Gastroesophageal sphincter (tissue), 4 donors: Measurements from ENCODE around the gene ZBTB7A. TPM values are rescaled to one million over a fixed set of nuclear protein-coding genes. Genes with fewer than 3 reads are reported as not detected.

Experiments used
- ATAC-seq: fragments of 150-250 bp; one replicate; pipeline ENCODE4 v1.9.1; 2016; ENCODE audit warnings: mild to moderate bottlenecking, moderate library complexity
- H3K27ac ChIP-seq, 4 donors: fragments of 200-600 bp; sonication (generic) in 3 of 4; 1 replicate in 3 of 4; 2 replicates in 1 of 4; pipeline ENCODE4 v1.5.1; 2016 to 2019
- H3K27me3 ChIP-seq: fragments of 200-600 bp; sonication (generic); one replicate; pipeline ENCODE4 v1.5.1; 2019
- H3K36me3 ChIP-seq, 2 donors: fragments of 200-600 bp; sonication (generic); one replicate each; pipeline ENCODE4 v1.5.1; 2019; ENCODE audit warnings: control low read depth in 1 of 2
- H3K4me1 ChIP-seq, 3 donors: fragments of 200-600 bp; sonication (generic); 1 replicate in 2 of 3; 2 replicates in 1 of 3; pipeline ENCODE4 v1.5.1; 2016 to 2019; ENCODE audit warnings: control low read depth in 2 of 3
- H3K4me3 ChIP-seq, 2 donors: fragments of 200-600 bp; sonication (generic); one replicate each; pipeline ENCODE4 v1.5.1; 2019; ENCODE audit warnings: mild to moderate bottlenecking in 1 of 2, moderate library complexity in 1 of 2
- H3K9me3 ChIP-seq, 3 donors: fragments of 200-600 bp; sonication (generic); one replicate each; pipeline ENCODE4 v1.5.1; 2017 to 2019; ENCODE audit warnings: control low read depth in 2 of 3
- CTCF ChIP-seq, 4 experiments: fragments of 200-600 bp in 2 of 4; fragments of 450-650 bp in 2 of 4; sonication (generic) in 1 of 4; IDR thresholded peaks; one replicate each; pipeline ENCODE4 v1.5.1; 2017 to 2019; ENCODE audit warnings: antibody characterized with exemption in 4 of 4, mild to moderate bottlenecking in 2 of 4, moderate library complexity in 2 of 4
- EP300 ChIP-seq: sonication (generic); formaldehyde crosslinking; IDR thresholded peaks from one replicate; pipeline ENCODE4 v1.6.1; 2017; ENCODE audit warnings: antibody characterized with exemption, mild to moderate bottlenecking
- POLR2A ChIP-seq, 2 donors: fragments of 450-650 bp; IDR thresholded peaks; one replicate each; pipeline ENCODE4 v1.6.1; 2017; ENCODE audit warnings: antibody characterized with exemption in 2 of 2, mild to moderate bottlenecking in 2 of 2, moderate library complexity in 1 of 2
- POLR2AphosphoS5 ChIP-seq: sonication (generic); formaldehyde crosslinking; IDR thresholded peaks from one replicate; pipeline ENCODE4 v1.6.1; 2017; ENCODE audit warnings: antibody characterized with exemption
- WGBS, 2 donors: methylation state at CpG; one replicate each; pipeline ENCODE4 v1.1.5; 2018; ENCODE audit warnings: low coverage in 1 of 2; 5-methylcytosine and 5-hydroxymethylcytosine counted together
- total RNA-seq, 4 donors: library from RNA; depleted of rRNA; stranded (reverse); fragments of >200 nt; gene quantifications; one replicate each; pipeline ENCODE4 v1.1.0, GENCODE V29; 2016

The ZBTB7A gene
- total RNA-seq, 4 donors from 2014 or later: 65.6 to 122 (median 82.4) TPM

- H3K27ac ChIP-seq: no peak overlapping the region
- no peaks in the 10 kb centered on the region for H3K9me3 ChIP-seq
- H3K36me3 ChIP-seq: no peaks in the 10 kb centered on the region
- peaks cover 0 to 24% (median 5%) of the 10 kb centered on the region in 3 donors for H3K4me1 ChIP-seq
- H3K27me3 ChIP-seq: no peaks in the 10 kb centered on the region
- no peak overlapping the region for H3K4me3 ChIP-seq
- TF ChIP-seq POLR2A (IDR thresholded peaks at IDR 0.05) (no peak), POLR2AphosphoS5 (no peak), EP300 (no peak), CTCF (IDR thresholded peaks at IDR 0.05) (no peak)
- ATAC-seq: no peak
- WGBS, 2 donors: 60% methylated on average over 8 of the region's 12 CpGs
These were observed 2.7 kb upstream of the ZBTB7A start for GRCh38 chr19:4069331-4069959.

- peak overlapping the region; percentile 72 to 98 for H3K4me3 ChIP-seq
- WGBS, 2 donors: 17 to 27% methylated on average over 15 to 21 of the region's 31 CpGs
- ATAC-seq: no peak
- H3K9me3 ChIP-seq: no peaks in the 10 kb centered on the region
- peaks cover 0 to 3% of the 10 kb centered on the region in 2 donors for H3K36me3 ChIP-seq
- TF ChIP-seq EP300 (no peak), CTCF (IDR thresholded peaks at IDR 0.05) (no peak), POLR2A (IDR thresholded peaks at IDR 0.05) (no peak), POLR2AphosphoS5 (no peak)
- H3K4me1 ChIP-seq: peaks cover 0 to 35% (median 9%) of the 10 kb centered on the region in 3 donors
- H3K27ac ChIP-seq: peak overlapping the region; percentile 93 to 98 (median 96)
- H3K27me3 ChIP-seq: no peaks in the 10 kb centered on the region
These were observed 1.6 kb upstream of the ZBTB7A start for GRCh38 chr19:4068047-4068966.

- Histone ChIP-seq H3K27me3 (no peaks in the 10 kb centered on the region), H3K4me3 (peak overlapping the region; percentile 72 to 98), H3K4me1 (peaks cover 0 to 43% (median 17%) of the 10 kb centered on the region in 3 donors), H3K9me3 (no peaks in the 10 kb centered on the region), H3K36me3 (peaks cover 0 to 11% of the 10 kb centered on the region in 2 donors), H3K27ac (peak overlapping the region; percentile 93 to 98 (median 96))
- WGBS, 2 donors: 0% methylated on average over 6 to 18 of the region's 58 CpGs
- TF ChIP-seq POLR2AphosphoS5 (peak; percentile 18), EP300 (no peak), CTCF (IDR thresholded peaks at IDR 0.05) (peak in 1 of 4 experiments; percentile 12), POLR2A (IDR thresholded peaks at IDR 0.05) (peak in 1 of 2 donors; percentile 39)
- ATAC-seq: no peak
These were observed 822 bp upstream of the ZBTB7A start for GRCh38 chr19:4067396-4068046.

GRCh38 chr19:4066176-4066606 lies 508 bp downstream of the ZBTB7A start:
- Histone ChIP-seq H3K27ac (peak overlapping the region; percentile 93 to 98 (median 96)), H3K36me3 (peaks cover 0 to 14% of the 10 kb centered on the region in 2 donors), H3K4me3 (peak overlapping the region; percentile 72 to 98), H3K27me3 (no peaks in the 10 kb centered on the region), H3K9me3 (no peaks in the 10 kb centered on the region), H3K4me1 (peaks cover 0 to 56% (median 30%) of the 10 kb centered on the region in 3 donors)
- ATAC-seq: no peak
- WGBS, 2 donors: no CpG with 5 or more reads among the region's 31 CpGs
- TF ChIP-seq POLR2A (IDR thresholded peaks at IDR 0.05): no peak
- TF ChIP-seq EP300: no peak
- no peak for TF ChIP-seq POLR2AphosphoS5
- TF ChIP-seq CTCF (IDR thresholded peaks at IDR 0.05): no peak
